CD4-positive, alpha-beta T cell (primary cell): Measurements from ENCODE around the gene CD58. TPM values are rescaled to one million over a fixed set of nuclear protein-coding genes. Genes with fewer than 3 reads are reported as not detected.

Source experiments
- ATAC-seq: fragments of 200-7000 bp; cut with Tn5 transposase; one replicate; pipeline ENCODE4 v1.10.0; 2022; ENCODE audit warnings: mild to moderate bottlenecking; ENCODE audit not compliant: poor library complexity
- CTCF ChIA-PET: fragments of 350-600 bp; sonication (Branson Sonifier 250); formaldehyde crosslinking; loops from one replicate; lab custom pipeline; 2021; ENCODE audit warnings: antibody characterized with exemption, inconsistent platforms; lab: Charles Lee
- POLR2A ChIA-PET: fragments of 350-600 bp; sonication (Branson Sonifier 250); formaldehyde crosslinking; loops from one replicate; lab custom pipeline; 2021; ENCODE audit warnings: antibody characterized with exemption, inconsistent platforms; lab: Charles Lee
- DNase-seq, 14 experiments: peaks; one replicate each; pipeline ENCODE4 v3.0.0-alpha.2; 2013 to 2020; ENCODE audit warnings: mixed read lengths in 2 of 14
- H3K27ac ChIP-seq, 2 donors: one replicate each; pipeline versions ENCODE4 v1.5.1 to v1.7.0; 2013; ENCODE audit warnings: low read length in 2 of 2, low read depth in 1 of 2, mild to moderate bottlenecking in 1 of 2
- H3K27me3 ChIP-seq, 2 experiments: 1 replicate in 1 of 2; 2 replicates in 1 of 2; pipeline versions ENCODE4 v1.6.1 to v1.7.0; 2013; ENCODE audit warnings: low read length in 2 of 2, control low read depth in 1 of 2, mild to moderate bottlenecking in 1 of 2, moderate library complexity in 1 of 2; ENCODE audit not compliant: insufficient read depth in 2 of 2, control insufficient read depth in 1 of 2
- H3K36me3 ChIP-seq: one replicate; pipeline ENCODE4 v1.6.1; 2013; ENCODE audit warnings: low read length, control low read depth; ENCODE audit not compliant: insufficient read depth
- H3K4me1 ChIP-seq: one replicate; pipeline ENCODE4 v1.6.1; 2013; ENCODE audit warnings: low read length, control low read depth; ENCODE audit not compliant: insufficient read depth
- H3K4me3 ChIP-seq: one replicate; pipeline ENCODE4 v1.5.1; 2013; ENCODE audit warnings: mild to moderate bottlenecking, low read length, moderate library complexity
- H3K9me3 ChIP-seq, 2 experiments: 1 replicate in 1 of 2; 2 replicates in 1 of 2; pipeline versions ENCODE4 v1.6.1 to v1.7.0; 2013; ENCODE audit warnings: low read length in 2 of 2, mild to moderate bottlenecking in 2 of 2, control low read depth in 1 of 2, moderate library complexity in 1 of 2; ENCODE audit not compliant: control insufficient read depth in 1 of 2, insufficient read depth in 1 of 2
- H3K27ac Mint-ChIP-seq: one replicate; pipeline ENCODE4 v1.8.0; 2020; ENCODE audit warnings: mixed read lengths
- H3K27me3 Mint-ChIP-seq: one replicate; pipeline ENCODE4 v1.8.0; 2021; ENCODE audit warnings: mixed read lengths
- H3K36me3 Mint-ChIP-seq: one replicate; pipeline ENCODE4 v1.8.0; 2021; ENCODE audit warnings: low read depth, mixed read lengths
- H3K4me1 Mint-ChIP-seq: one replicate; pipeline ENCODE4 v1.8.0; 2021; ENCODE audit warnings: low read depth, mixed read lengths
- H3K4me3 Mint-ChIP-seq: one replicate; pipeline ENCODE4 v1.8.0; 2020; ENCODE audit warnings: mild to moderate bottlenecking, mixed read lengths
- H3K9me3 Mint-ChIP-seq: one replicate; pipeline ENCODE4 v1.8.0; 2020; ENCODE audit warnings: mixed read lengths
- CTCF ChIP-seq: fragments of 200-600 bp; IDR thresholded peaks from one replicate; pipeline ENCODE4 v1.8.0; 2022; ENCODE audit warnings: antibody characterized with exemption, mild to moderate bottlenecking
- intact Hi-C, 2 experiments: fragments of 100-400 bp; cut with DNase I in 1 of 2; cut with micrococcal nuclease in 1 of 2; formaldehyde crosslinking; loops; one replicate each; pipeline versions ENCODE4 v1.15.1 to v1.9.0; 2023 to 2025; cut with DNase I, micrococcal nuclease
- total RNA-seq, 174 experiments: library from RNA in 2 of 174; stranded (reverse) in 2 of 174; gene quantifications; one replicate each; pipeline ENCODE4 v1.2.3 and lab custom pipeline; 2021 to 2026

CD58 gene
- total RNA-seq, 2 experiments from 2014 or later, result 4.2 to 5.7 TPM

GRCh38 chr1:116487031-116487430 lies 83.8 kb downstream of the CD58 start:
- Histone ChIP-seq H3K27ac (no peak overlapping the region), H3K27me3 (no peaks in the 10 kb centered on the region), H3K36me3 (no peaks in the 10 kb centered on the region), H3K9me3 (no peaks in the 10 kb centered on the region), H3K4me1 (peaks cover 4% of the 10 kb centered on the region), H3K4me3 (no peak overlapping the region)
- no peaks in the 10 kb centered on the region for H3K9me3 Mint-ChIP-seq
- no peaks in the 10 kb centered on the region for H3K36me3 Mint-ChIP-seq
- CTCF ChIA-PET, result interaction anchor here (2.9 to 8.3 kb wide), 2 partner anchors 253 to 346 kb away, joined by 10 to 149 read pairs; no protein-coding TSS in a partner anchor
- no peaks in the 10 kb centered on the region for H3K4me1 Mint-ChIP-seq
- intact Hi-C loops, result loop anchor here in 1 of 2 experiments (5.0 kb wide), 1 partner anchor 125 kb away; no protein-coding TSS in a partner anchor
- H3K27me3 Mint-ChIP-seq, result no peaks in the 10 kb centered on the region
- ATAC-seq (no peak), DNase-seq (no peak)
- POLR2A ChIA-PET, result interaction anchor here (0.6 to 3.4 kb wide), 2 partner anchors 40 to 348 kb away, joined by 3 to 32 read pairs; no protein-coding TSS in a partner anchor
- no peak overlapping the region for H3K4me3 Mint-ChIP-seq
- no peak overlapping the region for H3K27ac Mint-ChIP-seq
- no peak for TF ChIP-seq CTCF

GRCh38 chr1:116486424-116486823 lies 84.4 kb downstream of the CD58 start:
- Mint-ChIP-seq H3K36me3 (no peaks in the 10 kb centered on the region), H3K27me3 (no peaks in the 10 kb centered on the region), H3K9me3 (no peaks in the 10 kb centered on the region), H3K4me3 (no peak overlapping the region), H3K4me1 (no peaks in the 10 kb centered on the region), H3K27ac (no peak overlapping the region)
- no peak for DNase-seq
- H3K36me3 ChIP-seq, result no peaks in the 10 kb centered on the region
- intact Hi-C loops, result loop anchor here in 1 of 2 experiments (5.0 kb wide), 1 partner anchor 124 kb away; no protein-coding TSS in a partner anchor
- H3K4me1 ChIP-seq, result peaks cover 4% of the 10 kb centered on the region
- H3K4me3 ChIP-seq, result no peak overlapping the region
- CTCF ChIA-PET, result interaction anchor here (1.1 to 8.3 kb wide), 8 partner anchors 13 to 346 kb away, joined by 3 to 149 read pairs (median 8); no protein-coding TSS in a partner anchor
- no peak for ATAC-seq
- POLR2A ChIA-PET, result interaction anchor here (0.6 to 3.4 kb wide), 5 partner anchors 40 to 347 kb away, joined by 3 to 32 read pairs (median 3); no protein-coding TSS in a partner anchor
- H3K27me3 ChIP-seq, result no peaks in the 10 kb centered on the region
- H3K27ac ChIP-seq, result no peak overlapping the region
- H3K9me3 ChIP-seq, result no peaks in the 10 kb centered on the region
- TF ChIP-seq CTCF, result no peak

- Mint-ChIP-seq H3K4me3 (no peak overlapping the region), H3K27ac (no peak overlapping the region), H3K9me3 (no peaks in the 10 kb centered on the region), H3K4me1 (no peaks in the 10 kb centered on the region), H3K27me3 (no peaks in the 10 kb centered on the region), H3K36me3 (no peaks in the 10 kb centered on the region)
- H3K9me3 ChIP-seq, result no peaks in the 10 kb centered on the region
- H3K27me3 ChIP-seq, result no peaks in the 10 kb centered on the region
- no peaks in the 10 kb centered on the region for H3K36me3 ChIP-seq
- POLR2A ChIA-PET, result interaction anchor here (0.9 to 3.4 kb wide), 6 partner anchors 50 to 347 kb away, joined by 3 to 32 read pairs (median 4); no protein-coding TSS in a partner anchor
- H3K4me3 ChIP-seq, result no peak overlapping the region
- TF ChIP-seq CTCF, result no peak
- H3K4me1 ChIP-seq, result peaks cover 4% of the 10 kb centered on the region
- intact Hi-C loops, result loop anchor here (1.0 to 5.0 kb wide), 4 partner anchors 124 to 347 kb away; no protein-coding TSS in a partner anchor
- CTCF ChIA-PET, result interaction anchor here (0.7 to 8.3 kb wide), 23 partner anchors 8 to 345 kb away, joined by 3 to 149 read pairs (median 4); no protein-coding TSS in a partner anchor
- no peak for DNase-seq
- no peak overlapping the region for H3K27ac ChIP-seq
- ATAC-seq, result no peak
These were observed 84.8 kb downstream of the CD58 start for GRCh38 chr1:116485976-116486375.
